ENCODE data around the gene DZIP1L. TPM values are rescaled to one million over a fixed set of nuclear protein-coding genes. Genes with fewer than 3 reads are reported as not detected.

DZIP1L gene
- total and polyA plus RNA-seq, 2 experiments from 2014 or later: 10.6 to 19.5 TPM

GRCh38 chr3:138113326-138113725, 2.1 kb downstream of the DZIP1L start:
- no peaks in the 10 kb centered on the region for H3F3A ChIP-seq (replicated peaks; ENCODE audit: low read depth)
- H3K27ac ChIP-seq (ENCODE audit: low read depth): no peak overlapping the region
- peak; percentile 59 for DNase-seq (ENCODE audit: low spot score)
- Mint-ChIP-seq H3K27me3 (ENCODE audit: insufficient read depth, low read depth, poor library complexity) (peaks cover 4% of the 10 kb centered on the region), H3K36me3 (ENCODE audit: low read depth) (no peaks in the 10 kb centered on the region; the same call in 2 of the 3 replicates), H3K4me1 (peaks cover 26% of the 10 kb centered on the region), H3K4me3 (peak overlapping the region; percentile 92; the same call in 1 of the 3 replicates), H3K27ac (no peak overlapping the region), H3K9me3 (no peaks in the 10 kb centered on the region)
- H3K4me1 ChIP-seq (ENCODE audit: insufficient read depth): peaks cover 23% of the 10 kb centered on the region
- no peaks in the 10 kb centered on the region for H3K36me3 ChIP-seq (ENCODE audit: insufficient read depth)
- H3K4me2 ChIP-seq: peak overlapping the region; percentile 90
- no peaks in the 10 kb centered on the region for H3K9me2 ChIP-seq (ENCODE audit: insufficient read depth)
- peaks cover 9% of the 10 kb centered on the region for H4K20me1 ChIP-seq (replicated peaks; ENCODE audit: insufficient read depth)
- H3K4me3 ChIP-seq: no peak overlapping the region
- ATAC-seq: no peak; the same call in 2 of the 3 replicates
- H2AFZ ChIP-seq: no peak overlapping the region
- peaks cover 24% of the 10 kb centered on the region for H3K79me2 ChIP-seq (replicated peaks; ENCODE audit: insufficient read depth)
- H3K27me3 ChIP-seq (ENCODE audit: insufficient read depth): no peaks in the 10 kb centered on the region
- TF ChIP-seq JUNB (IDR thresholded peaks at IDR 0.05; ENCODE audit: unreplicated experiment): no peak
- TF ChIP-seq, protein P1, sequence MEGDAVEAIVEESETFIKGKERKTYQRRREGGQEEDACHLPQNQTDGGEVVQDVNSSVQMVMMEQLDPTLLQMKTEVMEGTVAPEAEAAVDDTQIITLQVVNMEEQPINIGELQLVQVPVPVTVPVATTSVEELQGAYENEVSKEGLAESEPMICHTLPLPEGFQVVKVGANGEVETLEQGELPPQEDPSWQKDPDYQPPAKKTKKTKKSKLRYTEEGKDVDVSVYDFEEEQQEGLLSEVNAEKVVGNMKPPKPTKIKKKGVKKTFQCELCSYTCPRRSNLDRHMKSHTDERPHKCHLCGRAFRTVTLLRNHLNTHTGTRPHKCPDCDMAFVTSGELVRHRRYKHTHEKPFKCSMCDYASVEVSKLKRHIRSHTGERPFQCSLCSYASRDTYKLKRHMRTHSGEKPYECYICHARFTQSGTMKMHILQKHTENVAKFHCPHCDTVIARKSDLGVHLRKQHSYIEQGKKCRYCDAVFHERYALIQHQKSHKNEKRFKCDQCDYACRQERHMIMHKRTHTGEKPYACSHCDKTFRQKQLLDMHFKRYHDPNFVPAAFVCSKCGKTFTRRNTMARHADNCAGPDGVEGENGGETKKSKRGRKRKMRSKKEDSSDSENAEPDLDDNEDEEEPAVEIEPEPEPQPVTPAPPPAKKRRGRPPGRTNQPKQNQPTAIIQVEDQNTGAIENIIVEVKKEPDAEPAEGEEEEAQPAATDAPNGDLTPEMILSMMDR (conservative IDR thresholded peaks at IDR 0.05; ENCODE audit: low read depth in 2 of 2): no peak

- Histone ChIP-seq H3K4me1 (ENCODE audit: insufficient read depth) (peaks cover 23% of the 10 kb centered on the region), H3K4me2 (no peak overlapping the region), H3K36me3 (ENCODE audit: insufficient read depth) (no peaks in the 10 kb centered on the region), H3K79me2 (replicated peaks; ENCODE audit: insufficient read depth) (peaks cover 24% of the 10 kb centered on the region), H3K4me3 (no peak overlapping the region), H3F3A (replicated peaks; ENCODE audit: low read depth) (no peaks in the 10 kb centered on the region), H3K27ac (ENCODE audit: low read depth) (no peak overlapping the region), H3K27me3 (ENCODE audit: insufficient read depth) (no peaks in the 10 kb centered on the region), H3K9me2 (ENCODE audit: insufficient read depth) (no peaks in the 10 kb centered on the region), H4K20me1 (replicated peaks; ENCODE audit: insufficient read depth) (peaks cover 9% of the 10 kb centered on the region), H2AFZ (no peak overlapping the region)
- DNase-seq (ENCODE audit: low spot score): no peak
- peaks cover 26% of the 10 kb centered on the region for H3K4me1 Mint-ChIP-seq
- H3K27me3 Mint-ChIP-seq (ENCODE audit: insufficient read depth, low read depth, poor library complexity): peaks cover 4% of the 10 kb centered on the region
- ATAC-seq: no peak
- no peaks in the 10 kb centered on the region for H3K9me3 Mint-ChIP-seq
- H3K36me3 Mint-ChIP-seq (ENCODE audit: low read depth): no peaks in the 10 kb centered on the region
- no peak overlapping the region for H3K4me3 Mint-ChIP-seq
- H3K27ac Mint-ChIP-seq: no peak overlapping the region
- TF ChIP-seq STAT1 (IDR thresholded peaks at IDR 0.05; ENCODE audit: unreplicated experiment) (no peak), EZH2 (IDR thresholded peaks at IDR 0.05; ENCODE audit: low read depth, unreplicated experiment) (no peak), NANOG (IDR thresholded peaks at IDR 0.05; ENCODE audit: borderline replicate concordance) (no peak), EZH2phosphoT487 (IDR thresholded peaks at IDR 0.05; ENCODE audit: unreplicated experiment) (no peak), REST (IDR thresholded peaks at IDR 0.05; ENCODE audit: unreplicated experiment) (no peak), JUNB (IDR thresholded peaks at IDR 0.05; ENCODE audit: unreplicated experiment) (no peak), ZNF462 (CRISPR knock-in tag; IDR thresholded peaks at IDR 0.05) (no peak)
- TF ChIP-seq, protein P2, sequence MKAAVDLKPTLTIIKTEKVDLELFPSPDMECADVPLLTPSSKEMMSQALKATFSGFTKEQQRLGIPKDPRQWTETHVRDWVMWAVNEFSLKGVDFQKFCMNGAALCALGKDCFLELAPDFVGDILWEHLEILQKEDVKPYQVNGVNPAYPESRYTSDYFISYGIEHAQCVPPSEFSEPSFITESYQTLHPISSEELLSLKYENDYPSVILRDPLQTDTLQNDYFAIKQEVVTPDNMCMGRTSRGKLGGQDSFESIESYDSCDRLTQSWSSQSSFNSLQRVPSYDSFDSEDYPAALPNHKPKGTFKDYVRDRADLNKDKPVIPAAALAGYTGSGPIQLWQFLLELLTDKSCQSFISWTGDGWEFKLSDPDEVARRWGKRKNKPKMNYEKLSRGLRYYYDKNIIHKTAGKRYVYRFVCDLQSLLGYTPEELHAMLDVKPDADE (IDR thresholded peaks at IDR 0.05): no peak
Measured at GRCh38 chr3:138112362-138112761, 3.0 kb downstream of the DZIP1L start.

All from GM23338 (cell line).